GM21447 (cell line): ENCODE results near the gene ATRX.
"Not testable (repeated sequence)": the region's sequence is repeated elsewhere in the genome, so short reads cannot be mapped to it uniquely, and the experiment has no call there.

Source experiments
- ATAC-seq: cut with Tn5 transposase; IDR thresholded peaks from one replicate; pipeline ENCODE4 v1.9.1; 2021; ENCODE audit not compliant: unreplicated experiment

Gene ATRX

GRCh38 chrX:77635373-77635772 is 150.6 kb downstream of the ATRX start:
- no peak for ATAC-seq

GRCh38 chrX:77628294-77629025 is 157.6 kb downstream of the ATRX start:
- ATAC-seq = no peak

- no peak for ATAC-seq
Observed at GRCh38 chrX:77622672-77623071, 163.3 kb downstream of the ATRX start.

GRCh38 chrX:77622233-77622632 is 163.8 kb downstream of the ATRX start:
- ATAC-seq = no peak

GRCh38 chrX:77621453-77621852 is 164.6 kb downstream of the ATRX start:
- ATAC-seq = not testable (repeated sequence)

- no peak for ATAC-seq
Observed at GRCh38 chrX:77617206-77617605, 168.8 kb downstream of the ATRX start.

GRCh38 chrX:77603635-77604336 is 182.2 kb downstream of the ATRX start:
- no peak for ATAC-seq

- no peak for ATAC-seq
Observed at GRCh38 chrX:77597511-77597910, 188.5 kb downstream of the ATRX start.

- no peak for ATAC-seq
Observed at GRCh38 chrX:77597090-77597489, 188.9 kb downstream of the ATRX start.

GRCh38 chrX:77595848-77596247 is 190.2 kb downstream of the ATRX start:
- no peak for ATAC-seq

GRCh38 chrX:77572322-77572721 is 213.7 kb downstream of the ATRX start:
- no peak for ATAC-seq

- no peak for ATAC-seq
Observed at GRCh38 chrX:77565278-77565677, 220.7 kb downstream of the ATRX start.

GRCh38 chrX:77564823-77565222 is 221.2 kb downstream of the ATRX start:
- ATAC-seq = no peak

- no peak for ATAC-seq
Observed at GRCh38 chrX:77561372-77561771, 224.6 kb downstream of the ATRX start.

- ATAC-seq = no peak
Observed at GRCh38 chrX:77556276-77556675, 229.7 kb downstream of the ATRX start.

GRCh38 chrX:77548751-77549150 is 237.3 kb downstream of the ATRX start:
- ATAC-seq = no peak

GRCh38 chrX:77539778-77540177 is 246.2 kb downstream of the ATRX start:
- not testable (repeated sequence) for ATAC-seq

- ATAC-seq = not testable (repeated sequence)
Observed at GRCh38 chrX:77531261-77531660, 254.8 kb downstream of the ATRX start.

GRCh38 chrX:77528034-77528433 is 258.0 kb downstream of the ATRX start:
- ATAC-seq = no peak

- ATAC-seq = no peak
Observed at GRCh38 chrX:77527233-77528001, 258.6 kb downstream of the ATRX start.

- no peak for ATAC-seq
Observed at GRCh38 chrX:77519765-77520164, 266.3 kb downstream of the ATRX start.

- ATAC-seq = no peak
Observed at GRCh38 chrX:77514177-77514576, 271.8 kb downstream of the ATRX start.
